ENCODE measurements around the gene ITFG1.
"Not testable (repeated sequence)": the region's sequence is repeated elsewhere in the genome, so short reads cannot be mapped to it uniquely, and the experiment has no call there.

The ITFG1 gene

GRCh38 chr16:47448830-47449575 is 11.9 kb downstream of the ITFG1 start:
- H3K27me3 ChIP-seq (replicated peaks) = no peaks in the 10 kb centered on the region
- in situ Hi-C loops (cut with HindIII; ENCODE audit: low pct_ligation_motif_present, low sequenced_read_pairs) = no loop called here
- H3K27ac ChIP-seq = no peak overlapping the region
- DNase-seq = no peak
- peaks cover 3% of the 10 kb centered on the region for H3K36me3 ChIP-seq (replicated peaks)
- no peak overlapping the region for H3K4me3 ChIP-seq (ENCODE audit: low read depth, low read length)
- TF ChIP-seq, protein P1, sequence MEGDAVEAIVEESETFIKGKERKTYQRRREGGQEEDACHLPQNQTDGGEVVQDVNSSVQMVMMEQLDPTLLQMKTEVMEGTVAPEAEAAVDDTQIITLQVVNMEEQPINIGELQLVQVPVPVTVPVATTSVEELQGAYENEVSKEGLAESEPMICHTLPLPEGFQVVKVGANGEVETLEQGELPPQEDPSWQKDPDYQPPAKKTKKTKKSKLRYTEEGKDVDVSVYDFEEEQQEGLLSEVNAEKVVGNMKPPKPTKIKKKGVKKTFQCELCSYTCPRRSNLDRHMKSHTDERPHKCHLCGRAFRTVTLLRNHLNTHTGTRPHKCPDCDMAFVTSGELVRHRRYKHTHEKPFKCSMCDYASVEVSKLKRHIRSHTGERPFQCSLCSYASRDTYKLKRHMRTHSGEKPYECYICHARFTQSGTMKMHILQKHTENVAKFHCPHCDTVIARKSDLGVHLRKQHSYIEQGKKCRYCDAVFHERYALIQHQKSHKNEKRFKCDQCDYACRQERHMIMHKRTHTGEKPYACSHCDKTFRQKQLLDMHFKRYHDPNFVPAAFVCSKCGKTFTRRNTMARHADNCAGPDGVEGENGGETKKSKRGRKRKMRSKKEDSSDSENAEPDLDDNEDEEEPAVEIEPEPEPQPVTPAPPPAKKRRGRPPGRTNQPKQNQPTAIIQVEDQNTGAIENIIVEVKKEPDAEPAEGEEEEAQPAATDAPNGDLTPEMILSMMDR (IDR thresholded peaks at IDR 0.05; ENCODE audit: low read depth, low read length, missing control alignments) = no peak

DNA sequence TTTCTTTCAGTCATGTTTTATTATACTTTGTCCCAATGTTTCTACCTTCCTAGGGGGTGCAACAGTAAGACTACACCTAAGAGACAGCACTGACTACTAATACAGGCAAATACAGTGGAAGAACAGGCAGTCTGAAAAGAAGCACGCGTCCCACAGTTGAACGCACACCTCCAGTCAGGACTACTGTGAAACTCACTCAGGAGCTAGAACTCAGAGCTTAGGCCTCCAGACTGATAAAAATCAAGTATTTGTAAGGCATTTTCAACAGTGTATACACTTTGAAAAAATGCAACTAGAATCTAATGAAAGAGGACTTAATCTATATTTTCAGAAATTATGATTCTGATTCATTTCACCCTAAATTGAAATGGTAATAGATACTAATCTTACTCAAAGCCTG is 14.4 kb downstream of the ITFG1 start:
- DNase-seq = no peak
- H3K4me3 ChIP-seq (ENCODE audit: low read depth, low read length) = no peak overlapping the region
- TF ChIP-seq, protein P1 (IDR thresholded peaks at IDR 0.05; ENCODE audit: low read depth, low read length, missing control alignments) = no peak
- H3K36me3 ChIP-seq (replicated peaks) = peaks cover 3% of the 10 kb centered on the region
- in situ Hi-C loops (cut with HindIII; ENCODE audit: low pct_ligation_motif_present, low sequenced_read_pairs) = no loop called here
- H3K27me3 ChIP-seq (replicated peaks) = no peaks in the 10 kb centered on the region
- no peak overlapping the region for H3K27ac ChIP-seq

- in situ Hi-C loops (cut with HindIII; ENCODE audit: low pct_ligation_motif_present, low sequenced_read_pairs); DNase-seq; H3K27me3 ChIP-seq (replicated peaks): not testable (repeated sequence)
These were observed 18.0 kb downstream of the ITFG1 start for GRCh38 chr16:47442884-47443283.

DNA sequence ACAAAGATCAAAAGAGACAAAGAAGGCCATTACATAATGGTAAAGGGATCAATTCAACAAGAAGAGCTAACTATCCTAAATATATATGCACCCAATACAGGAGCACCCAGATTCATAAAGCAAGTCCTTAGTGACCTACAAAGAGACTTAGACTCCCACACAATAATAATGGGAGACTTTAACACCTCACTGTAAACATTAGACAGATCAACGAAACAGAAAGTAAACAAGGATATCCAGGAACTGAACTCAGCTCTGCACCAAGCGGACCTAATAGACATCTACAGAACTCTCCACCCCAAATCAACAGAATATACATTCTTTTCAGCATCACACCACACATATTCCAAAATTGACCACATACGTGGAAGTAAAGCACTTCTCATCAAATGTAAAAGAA is 20.8 kb downstream of the ITFG1 start:
- not testable (repeated sequence) for H3K4me3 ChIP-seq (ENCODE audit: low read depth, low read length)

More at GRCh38 chr16:47442884-47443283, 18.0 kb downstream of the ITFG1 start:
- not testable (repeated sequence) for H3K36me3 ChIP-seq (replicated peaks); H3K4me3 ChIP-seq (ENCODE audit: low read depth, low read length); H3K27ac ChIP-seq

GRCh38 chr16:47434274-47434673 is 26.6 kb downstream of the ITFG1 start:
- H3K27me3 ChIP-seq (replicated peaks); H3K4me3 ChIP-seq (ENCODE audit: low read depth, low read length); in situ Hi-C loops (cut with HindIII; ENCODE audit: low pct_ligation_motif_present, low sequenced_read_pairs); H3K27ac ChIP-seq; H3K36me3 ChIP-seq (replicated peaks); DNase-seq: not testable (repeated sequence)

More for the DNA sequence above, 20.8 kb downstream of the ITFG1 start:
- H3K36me3 ChIP-seq (replicated peaks); in situ Hi-C loops (cut with HindIII; ENCODE audit: low pct_ligation_motif_present, low sequenced_read_pairs); DNase-seq; H3K27ac ChIP-seq; H3K27me3 ChIP-seq (replicated peaks): not testable (repeated sequence)

- TF ChIP-seq, protein P1 (IDR thresholded peaks at IDR 0.05; ENCODE audit: low read depth, low read length, missing control alignments) = no peak
These were observed 28.9 kb downstream of the ITFG1 start for GRCh38 chr16:47431960-47432359.

DNA sequence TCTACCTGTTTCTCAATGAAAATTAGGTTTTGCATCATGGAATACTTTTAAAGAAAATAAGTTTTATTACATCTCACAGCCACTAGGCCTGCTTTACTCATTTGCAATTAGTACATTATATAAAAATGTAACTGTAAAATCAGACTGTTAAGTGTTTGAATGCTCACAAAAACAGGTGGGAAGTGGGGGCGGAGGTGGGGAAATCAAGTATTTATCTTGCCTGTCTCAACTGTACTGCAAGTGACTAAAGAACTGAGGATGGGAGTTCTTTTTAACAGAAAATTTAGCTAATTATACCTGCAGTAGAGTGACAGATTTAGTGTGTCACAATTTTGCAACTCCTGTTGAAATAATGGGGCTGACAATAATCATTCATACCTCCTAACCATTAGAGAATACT is 34.1 kb downstream of the ITFG1 start:
- Histone ChIP-seq H3K36me3 (replicated peaks) (peaks cover 4% of the 10 kb centered on the region), H3K27me3 (replicated peaks) (no peaks in the 10 kb centered on the region), H3K4me3 (ENCODE audit: low read depth, low read length) (no peak overlapping the region), H3K27ac (no peak overlapping the region)
- in situ Hi-C loops (cut with HindIII; ENCODE audit: low pct_ligation_motif_present, low sequenced_read_pairs) = no loop called here
- TF ChIP-seq, protein P1 (IDR thresholded peaks at IDR 0.05; ENCODE audit: low read depth, low read length, missing control alignments) = no peak
- DNase-seq = no peak

More at GRCh38 chr16:47431960-47432359, 28.9 kb downstream of the ITFG1 start:
- in situ Hi-C loops (cut with HindIII; ENCODE audit: low pct_ligation_motif_present, low sequenced_read_pairs) = no loop called here
- Histone ChIP-seq H3K27me3 (replicated peaks) (no peaks in the 10 kb centered on the region), H3K27ac (no peak overlapping the region), H3K36me3 (replicated peaks) (no peaks in the 10 kb centered on the region), H3K4me3 (ENCODE audit: low read depth, low read length) (no peak overlapping the region)
- DNase-seq = no peak
